DMS79 treated with DMSO at 0.1 percent for 48 hours (cell line): ENCODE data around the gene UBE2E3.
"Not testable (repeated sequence)": the region's sequence is repeated elsewhere in the genome, so short reads cannot be mapped to it uniquely, and the experiment has no call there.

Experiments
- DNase-seq: peaks from one replicate; lab custom pipeline; 2025; lab: John Stamatoyannopoulos, UW

UBE2E3 gene

GRCh38 chr2:181076658-181077057 lies 96.3 kb downstream of the UBE2E3 start:
- no peak for DNase-seq

GRCh38 chr2:181077128-181077709 lies 96.8 kb downstream of the UBE2E3 start:
- peak; percentile 61 for DNase-seq

- DNase-seq: no peak
Measured at GRCh38 chr2:181083140-181083539, 102.7 kb downstream of the UBE2E3 start.

- DNase-seq: no peak
Measured at GRCh38 chr2:181085734-181086133, 105.3 kb downstream of the UBE2E3 start.

DNA sequence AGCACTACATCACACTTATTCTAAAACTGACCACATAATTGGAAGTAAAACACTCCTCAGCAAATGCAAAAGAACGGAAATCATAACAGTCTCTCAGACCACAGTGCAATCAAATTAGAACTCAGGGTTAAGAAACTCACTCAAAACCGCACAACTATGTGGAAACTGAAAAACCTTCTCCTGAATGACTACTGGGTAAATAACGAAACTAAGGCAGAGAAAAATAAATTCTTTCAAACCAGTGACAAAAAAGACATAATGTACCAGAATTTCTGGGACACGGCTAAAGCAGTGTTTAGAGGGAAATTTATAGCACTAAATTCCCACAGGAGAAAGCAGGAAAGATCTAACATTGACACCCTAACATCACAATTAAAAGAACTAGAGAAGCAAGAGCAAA lies 111.5 kb downstream of the UBE2E3 start:
- DNase-seq: not testable (repeated sequence)

DNA sequence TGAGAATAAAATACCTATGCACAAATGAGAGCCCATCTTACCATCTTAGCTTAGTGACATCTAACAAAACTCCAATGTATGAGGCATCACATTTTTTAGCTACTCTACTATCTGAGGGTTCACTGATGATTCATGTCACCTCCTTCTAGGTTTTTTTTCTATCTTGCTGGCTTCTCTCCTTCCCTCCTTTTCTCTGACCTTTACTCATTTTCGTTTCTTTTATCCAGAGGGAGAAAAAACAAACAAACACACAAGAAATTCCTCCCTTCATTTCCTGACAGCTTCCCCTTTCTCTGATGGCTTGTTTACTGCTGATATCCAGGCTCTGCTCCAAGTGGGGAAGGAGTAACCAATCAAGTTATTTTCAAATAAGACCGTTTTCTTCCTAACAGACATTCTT lies 115.1 kb downstream of the UBE2E3 start:
- DNase-seq: no peak

DNA sequence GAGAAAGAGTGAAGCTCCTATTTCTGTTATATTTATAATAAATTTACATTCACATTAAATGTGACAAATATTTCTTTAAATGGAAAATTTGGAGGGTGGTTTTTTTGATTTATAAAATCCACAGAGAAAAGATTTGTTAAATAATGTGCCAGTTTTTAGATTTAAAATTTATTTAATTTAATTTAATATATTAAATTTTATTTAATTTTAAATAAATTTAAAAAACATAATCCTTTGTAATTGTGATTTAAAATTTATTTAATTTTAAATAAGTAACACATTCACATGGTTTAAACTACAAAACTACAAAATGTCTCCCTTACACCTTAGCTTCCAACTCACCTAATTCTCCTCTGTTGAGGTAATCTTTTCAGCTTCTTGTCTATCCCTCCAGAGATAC lies 123.3 kb downstream of the UBE2E3 start:
- no peak for DNase-seq

DNA sequence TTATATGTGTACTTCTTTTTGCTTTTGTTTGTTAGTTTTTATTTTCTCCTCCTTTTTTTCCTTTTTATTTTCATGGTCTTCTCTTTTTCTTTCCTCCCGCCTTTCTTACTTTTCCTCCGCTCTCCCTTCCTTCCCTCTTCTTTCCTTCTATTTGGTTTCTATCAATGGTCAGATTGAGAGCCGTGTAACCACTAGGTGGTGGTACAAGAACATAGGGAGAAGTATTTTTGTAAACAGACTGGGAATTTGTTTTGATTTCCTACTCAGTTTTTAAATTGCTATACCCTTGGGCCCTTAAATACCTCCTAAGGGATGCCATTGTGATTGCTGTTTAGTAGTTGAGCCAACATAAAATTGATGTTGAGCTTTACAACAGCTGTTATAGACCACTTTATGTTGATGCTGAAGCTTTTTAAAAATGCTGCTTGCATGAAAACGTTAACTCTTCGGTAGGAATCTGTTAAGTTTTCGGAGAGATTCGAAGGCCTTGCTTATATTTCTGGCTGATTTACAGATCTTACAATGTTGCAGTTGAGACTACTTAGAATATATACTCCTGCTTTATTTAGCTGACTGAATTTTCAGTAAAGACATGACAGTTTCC lies 124.2 kb downstream of the UBE2E3 start:
- DNase-seq: peak; percentile 93

DNA sequence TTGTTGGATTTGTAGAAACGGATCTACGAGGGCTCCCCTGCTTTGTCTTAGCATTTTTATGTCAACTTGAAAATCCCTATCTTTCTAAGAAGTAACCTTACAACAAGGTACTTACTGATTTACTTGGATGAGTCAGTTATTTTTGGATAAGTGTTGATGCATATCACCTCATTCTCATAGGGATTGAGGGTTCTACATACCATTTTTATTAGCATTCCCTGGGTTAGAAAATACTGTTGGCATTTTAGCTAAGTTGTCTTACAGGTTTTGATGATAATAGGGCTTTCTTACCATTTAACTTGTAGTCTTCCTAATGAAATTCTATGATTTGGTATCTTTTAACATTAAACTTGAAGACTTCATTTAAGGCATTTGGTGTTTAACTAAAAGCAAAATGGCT lies 125.2 kb downstream of the UBE2E3 start:
- no peak for DNase-seq

DNA sequence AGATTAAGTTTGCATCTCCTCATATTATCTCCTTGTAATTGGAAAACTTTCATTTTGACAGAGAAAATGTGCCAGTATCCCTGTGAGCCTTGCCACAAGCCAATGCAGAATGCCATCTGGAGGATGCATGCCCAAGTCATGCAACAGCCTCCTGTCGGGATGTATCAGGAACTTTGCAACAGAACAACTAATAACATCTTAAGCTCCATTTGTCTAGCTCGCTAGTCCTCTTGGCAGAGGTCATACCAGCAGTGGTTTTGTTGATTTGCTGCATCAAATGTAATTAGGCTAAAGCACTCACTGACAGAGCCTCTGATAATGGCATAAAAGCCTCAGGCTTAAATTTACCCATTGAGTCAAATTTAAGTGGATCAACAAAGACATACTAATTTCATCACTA lies 125.8 kb downstream of the UBE2E3 start:
- peak; percentile 13 for DNase-seq

GRCh38 chr2:181106789-181107627 lies 126.6 kb downstream of the UBE2E3 start:
- no peak for DNase-seq

- DNase-seq: no peak
Measured at GRCh38 chr2:181107628-181107945, 127.2 kb downstream of the UBE2E3 start.

DNA sequence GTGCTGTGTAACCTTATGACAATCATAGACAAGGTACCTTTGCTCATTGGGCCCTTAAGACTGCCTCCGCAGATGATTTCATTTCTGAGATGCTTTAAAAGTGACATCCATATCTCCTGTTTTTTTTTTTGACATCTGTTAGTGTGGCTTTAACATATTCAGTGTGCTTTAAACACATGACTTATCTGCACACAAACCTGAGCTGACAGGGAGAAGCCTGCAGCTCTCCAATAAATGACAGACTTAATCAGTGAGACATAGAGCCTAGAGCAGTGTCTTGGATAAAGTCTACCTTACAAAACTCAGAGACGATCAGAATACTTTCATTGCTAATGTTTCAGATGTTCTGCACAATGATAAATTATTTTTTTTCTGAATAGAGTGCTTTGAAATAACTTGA lies 130.7 kb downstream of the UBE2E3 start:
- no peak for DNase-seq

GRCh38 chr2:181112916-181113315 lies 132.5 kb downstream of the UBE2E3 start:
- no peak for DNase-seq
